Common myeloid progenitor, CD34-positive (primary cell): ENCODE data around the gene MYRFL.
A peak's percentile ranks its signal among the peaks of the same experiment; 100 is the strongest.

Experiments
- CTCF ChIA-PET: fragments of 350-600 bp; sonication (Branson Sonifier 250); formaldehyde crosslinking; loops from one replicate; lab custom pipeline; 2021; ENCODE audit warnings: antibody characterized with exemption; lab: Charles Lee
- POLR2A ChIA-PET: fragments of 350-600 bp; sonication (Branson Sonifier 250); formaldehyde crosslinking; loops from one replicate; lab custom pipeline; 2021; ENCODE audit warnings: antibody characterized with exemption; lab: Charles Lee
- DNase-seq, 3 donors: peaks; one replicate each; pipeline versions ENCODE4 v3.0.0 to v3.0.0-alpha.2; 2013
- H3K27ac ChIP-seq, 2 experiments: 1 replicate in 1 of 2; 2 replicates in 1 of 2; pipeline ENCODE4 v1.7.0; 2013; ENCODE audit warnings: inconsistent platforms in 2 of 2, low read length in 2 of 2, mild to moderate bottlenecking in 2 of 2, low read depth in 1 of 2, moderate library complexity in 1 of 2; ENCODE audit not compliant: severe bottlenecking in 2 of 2, insufficient read depth in 1 of 2, poor library complexity in 1 of 2
- H3K27me3 ChIP-seq, 5 experiments: replicated peaks in 2 of 5; 1 replicate in 3 of 5; 2 replicates in 2 of 5; pipeline versions ENCODE4 v1.6.1 to v1.7.0; 2013; ENCODE audit warnings: low read length in 4 of 5, mild to moderate bottlenecking in 2 of 5, moderate library complexity in 2 of 5, inconsistent platforms in 1 of 5; ENCODE audit not compliant: insufficient read depth in 5 of 5, control insufficient read depth in 4 of 5
- H3K36me3 ChIP-seq, 4 experiments: 1 replicate in 2 of 4; 2 replicates in 2 of 4; pipeline versions ENCODE4 v1.6.1 to v1.7.0; 2013; ENCODE audit warnings: low read length in 3 of 4, control low read depth in 1 of 4, mild to moderate bottlenecking in 1 of 4; ENCODE audit not compliant: control insufficient read depth in 4 of 4, insufficient read depth in 4 of 4
- H3K4me1 ChIP-seq, 4 experiments: 1 replicate in 3 of 4; 2 replicates in 1 of 4; pipeline versions ENCODE4 v1.6.1 to v1.7.1; 2013; ENCODE audit warnings: low read length in 3 of 4, mild to moderate bottlenecking in 3 of 4, control low read depth in 1 of 4, inconsistent platforms in 1 of 4, moderate library complexity in 1 of 4; ENCODE audit not compliant: control insufficient read depth in 4 of 4, insufficient read depth in 4 of 4; ENCODE audit errors: control extremely low read depth in 1 of 4
- H3K4me3 ChIP-seq, 7 experiments: 1 replicate in 4 of 7; 2 replicates in 3 of 7; pipeline versions ENCODE4 v1.5.1 to v1.7.0; 2013; ENCODE audit warnings: mild to moderate bottlenecking in 7 of 7, low read length in 6 of 7, moderate library complexity in 6 of 7, inconsistent platforms in 2 of 7, low read depth in 2 of 7, control low read depth in 1 of 7; ENCODE audit not compliant: insufficient read depth in 4 of 7, control insufficient read depth in 1 of 7; ENCODE audit errors: extremely low read depth in 1 of 7
- H3K9me3 ChIP-seq, 5 experiments: 1 replicate in 4 of 5; 2 replicates in 1 of 5; pipeline versions ENCODE4 v1.6.1 to v1.7.1; 2013; ENCODE audit warnings: low read length in 4 of 5, mild to moderate bottlenecking in 2 of 5, inconsistent platforms in 1 of 5, low read depth in 1 of 5, moderate library complexity in 1 of 5; ENCODE audit not compliant: control insufficient read depth in 4 of 5, insufficient read depth in 2 of 5; ENCODE audit errors: control extremely low read depth in 1 of 5
- WGBS: methylation state at CpG from one replicate; pipeline ENCODE4 v1.1.5; 2013; ENCODE audit not compliant: insufficient coverage; 5-methylcytosine and 5-hydroxymethylcytosine counted together

Gene MYRFL

DNA sequence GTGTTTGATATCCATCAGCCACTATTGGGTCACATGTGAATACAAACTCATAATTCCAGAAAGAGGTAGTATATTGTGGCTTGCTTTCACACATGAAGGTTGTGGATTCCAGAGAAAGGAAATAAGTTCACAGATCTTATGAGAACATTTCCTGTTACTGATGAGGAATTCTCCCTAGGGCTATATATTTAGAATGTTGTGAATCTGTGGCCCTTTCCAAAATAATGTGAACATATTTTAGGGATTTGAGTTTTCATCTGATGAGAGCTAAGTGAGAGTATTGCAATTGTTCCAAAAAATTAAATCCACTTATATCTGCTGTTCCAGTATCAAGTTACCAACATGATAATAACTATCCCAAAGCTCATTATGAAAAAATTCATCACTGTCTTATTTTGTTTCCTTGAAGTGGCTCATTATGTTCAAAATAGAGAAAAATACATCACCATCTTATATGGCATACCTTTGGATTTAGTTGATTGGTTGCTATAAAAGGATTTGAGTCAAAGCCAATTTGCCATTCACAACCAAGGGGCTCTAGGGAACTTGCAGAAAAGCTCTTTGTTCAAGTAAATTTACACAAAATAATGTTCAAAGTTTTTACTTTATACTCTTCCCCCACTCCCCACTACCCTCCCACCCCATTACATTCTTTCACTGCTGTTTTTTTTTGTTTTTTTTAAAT, 76.3 kb downstream of the MYRFL start:
- H3K27me3 ChIP-seq: no peaks in the 10 kb centered on the region
- CTCF ChIA-PET: interaction anchor here (0.9 to 5.8 kb wide), 21 partner anchors 11 to 828 kb away, joined by 3 to 48 read pairs (median 4); no protein-coding TSS in a partner anchor
- no peak overlapping the region for H3K4me3 ChIP-seq
- POLR2A ChIA-PET: no interaction called here
- H3K4me1 ChIP-seq: peaks cover 0 to 4% (median 1%) of the 10 kb centered on the region in 4 experiments
- no peaks in the 10 kb centered on the region for H3K36me3 ChIP-seq
- H3K9me3 ChIP-seq: no peaks in the 10 kb centered on the region
- no peak for DNase-seq
- no peak overlapping the region for H3K27ac ChIP-seq

DNA sequence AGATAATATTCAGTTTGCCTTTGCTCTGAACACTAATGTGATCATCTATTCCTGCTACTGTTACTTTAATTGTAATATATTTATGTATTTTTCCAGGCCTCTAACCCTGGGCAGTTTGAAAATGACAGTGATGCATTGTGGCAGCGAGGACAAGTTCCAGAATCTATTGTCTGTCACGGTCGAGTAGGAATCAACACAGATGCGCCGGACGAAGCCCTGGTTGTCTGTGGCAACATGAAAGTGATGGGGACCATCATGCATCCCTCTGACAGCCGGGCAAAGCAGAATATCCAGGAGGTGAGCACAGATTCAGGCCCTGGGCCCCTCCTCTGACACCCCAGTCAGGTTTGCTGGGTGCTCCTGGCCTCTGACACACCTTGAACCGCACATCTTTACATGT, 78.5 kb downstream of the MYRFL start:
- WGBS: over 99% methylated on average over 8 of the region's 8 CpGs
- POLR2A ChIA-PET: no interaction called here
- Histone ChIP-seq H3K27ac (no peak overlapping the region), H3K4me3 (no peak overlapping the region), H3K36me3 (no peaks in the 10 kb centered on the region), H3K4me1 (peaks cover 0 to 5% (median 4%) of the 10 kb centered on the region in 4 experiments), H3K9me3 (no peaks in the 10 kb centered on the region), H3K27me3 (no peaks in the 10 kb centered on the region)
- CTCF ChIA-PET: interaction anchor here (0.9 to 1.7 kb wide), 3 partner anchors 10 to 827 kb away, joined by 3 to 5 read pairs (median 4); no protein-coding TSS in a partner anchor
- no peak for DNase-seq

DNA sequence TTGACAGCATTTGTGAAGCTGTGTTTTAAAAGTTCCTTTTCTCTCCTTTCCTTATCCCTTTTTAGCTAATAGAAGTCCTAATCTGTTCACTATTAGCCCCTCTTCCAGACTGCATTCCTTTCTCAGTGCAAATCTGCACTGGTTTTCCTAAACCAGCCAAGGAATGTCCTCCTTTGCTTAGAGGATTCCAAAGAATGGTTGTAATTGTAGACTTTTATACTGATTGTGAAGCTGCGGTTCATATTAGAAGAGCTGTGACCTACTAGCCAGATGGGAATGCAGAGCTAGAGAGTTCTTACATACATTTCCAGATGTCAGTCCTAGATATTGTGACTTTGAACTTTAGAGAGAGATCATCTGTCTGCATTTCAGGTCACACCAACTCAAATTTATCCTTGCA, 79.8 kb downstream of the MYRFL start:
- Histone ChIP-seq H3K4me1 (peaks cover 0 to 5% (median 4%) of the 10 kb centered on the region in 4 experiments), H3K36me3 (no peaks in the 10 kb centered on the region), H3K4me3 (no peak overlapping the region), H3K27ac (no peak overlapping the region), H3K27me3 (no peaks in the 10 kb centered on the region), H3K9me3 (no peaks in the 10 kb centered on the region)
- 100% methylated on average over 1 of the region's 1 CpG for WGBS
- ChIA-PET POLR2A (no interaction called here), CTCF (interaction anchor here (0.9 to 2.1 kb wide), 4 partner anchors 25 to 823 kb away, joined by 3 to 5 read pairs (median 3); no protein-coding TSS in a partner anchor)
- DNase-seq: no peak

DNA sequence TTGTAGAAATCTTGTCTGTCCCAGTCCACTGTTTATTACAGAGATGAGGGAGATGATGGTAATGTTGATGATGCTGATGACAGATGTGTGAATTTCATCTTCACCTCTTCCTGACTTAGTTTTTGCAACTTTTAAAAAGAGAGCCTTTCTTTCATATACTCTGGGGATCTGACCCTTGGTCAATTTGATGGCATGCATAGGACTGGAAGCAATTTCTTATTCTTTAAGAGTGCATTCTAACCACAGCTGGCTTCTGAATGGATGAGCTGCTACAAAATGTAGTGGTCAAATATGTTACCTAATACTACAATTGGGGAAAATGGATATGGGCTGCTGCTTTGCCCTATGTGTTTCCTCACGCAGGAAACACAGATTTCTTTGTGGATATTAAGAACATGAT, 80.8 kb downstream of the MYRFL start:
- Histone ChIP-seq H3K4me1 (peaks cover 0 to 5% (median 3%) of the 10 kb centered on the region in 4 experiments), H3K9me3 (no peaks in the 10 kb centered on the region), H3K4me3 (no peak overlapping the region), H3K36me3 (no peaks in the 10 kb centered on the region), H3K27me3 (no peaks in the 10 kb centered on the region), H3K27ac (no peak overlapping the region)
- ChIA-PET POLR2A (no interaction called here), CTCF (interaction anchor here (2.0 to 2.1 kb wide), 2 partner anchors 26 to 671 kb away, joined by 5 to 6 read pairs; no protein-coding TSS in a partner anchor)
- no peak for DNase-seq
- WGBS: no CpG with 5 or more reads among the region's 1 CpG

DNA sequence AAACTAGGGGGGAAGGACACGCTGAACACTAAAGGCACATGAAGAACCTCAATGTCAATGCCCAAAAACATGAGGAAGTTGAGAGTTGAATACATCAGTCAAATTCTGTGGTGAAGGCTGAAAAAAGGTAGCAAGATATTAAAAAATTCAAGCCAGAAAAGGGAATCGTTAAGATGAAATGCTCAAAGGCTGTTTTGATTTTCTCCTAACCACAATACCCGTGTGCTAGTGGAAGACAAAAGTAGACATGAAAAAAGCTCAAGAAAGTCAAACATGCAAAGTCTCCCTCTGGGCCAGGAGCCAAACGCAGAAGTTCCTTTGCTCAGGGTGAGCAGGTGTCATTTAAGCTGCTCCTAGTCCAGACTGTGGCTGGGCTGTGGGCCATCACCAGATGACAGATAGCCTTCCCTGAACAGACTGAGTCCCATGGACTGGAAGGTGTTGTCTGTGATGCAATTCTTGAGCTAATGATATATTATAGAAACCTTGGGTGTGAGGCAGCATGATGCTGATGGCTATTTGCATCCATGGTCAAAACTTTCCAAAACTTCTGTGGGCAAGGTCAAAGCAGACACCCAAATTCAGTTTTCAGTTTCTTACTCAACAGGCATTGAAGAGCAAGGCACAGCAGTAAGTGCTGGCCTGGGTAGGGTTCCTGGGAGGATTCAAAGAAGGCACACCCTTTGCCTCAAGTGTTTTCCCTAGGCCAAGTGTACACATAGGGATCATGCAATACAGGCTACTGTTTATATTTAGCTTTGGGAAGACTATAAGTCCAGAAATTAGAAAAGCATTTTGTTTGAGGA, 81.6 kb downstream of the MYRFL start:
- peak in 1 of 3 donors; percentile 9 for DNase-seq
- no peak overlapping the region for H3K27ac ChIP-seq
- POLR2A ChIA-PET: no interaction called here
- H3K36me3 ChIP-seq: no peaks in the 10 kb centered on the region
- 63% methylated on average over 4 of the region's 4 CpGs for WGBS
- H3K27me3 ChIP-seq: no peaks in the 10 kb centered on the region
- CTCF ChIA-PET: interaction anchor here (1.2 to 2.1 kb wide), 3 partner anchors 10 to 670 kb away, joined by 3 to 6 read pairs (median 5); no protein-coding TSS in a partner anchor
- no peaks in the 10 kb centered on the region for H3K9me3 ChIP-seq
- no peak overlapping the region for H3K4me3 ChIP-seq
- peaks cover 0 to 5% (median 2%) of the 10 kb centered on the region in 4 experiments for H3K4me1 ChIP-seq

- POLR2A ChIA-PET: no interaction called here
- Histone ChIP-seq H3K36me3 (no peaks in the 10 kb centered on the region), H3K27me3 (no peaks in the 10 kb centered on the region), H3K9me3 (no peaks in the 10 kb centered on the region), H3K4me3 (no peak overlapping the region), H3K27ac (no peak overlapping the region), H3K4me1 (peaks cover 0 to 5% (median 2%) of the 10 kb centered on the region in 4 experiments)
- WGBS: 89% methylated on average over 1 of the region's 3 CpGs
- DNase-seq: no peak
- CTCF ChIA-PET: interaction anchor here (1.1 to 1.7 kb wide), 2 partner anchors 23 to 29 kb away, joined by 3 to 5 read pairs; no protein-coding TSS in a partner anchor
These were observed 83.2 kb downstream of the MYRFL start for GRCh38 chr12:69908203-69908602.
